ENCODE results near the gene ALPP.
"Not testable (repeated sequence)": the region's sequence is repeated elsewhere in the genome, so short reads cannot be mapped to it uniquely, and the experiment has no call there.

The ALPP gene

GRCh38 chr2:232335206-232335858, 43.2 kb upstream of the ALPP start:
- H3K4me3 ChIP-seq (ENCODE audit: low read depth, low read length); DNase-seq (ENCODE audit: low read depth): not testable (repeated sequence)
- peak; percentile 54 for TF ChIP-seq CTCF (conservative IDR thresholded peaks at IDR 0.05; ENCODE audit: low read depth, low read length)

GRCh38 chr2:232335859-232336215, 42.7 kb upstream of the ALPP start:
- no peak for DNase-seq (ENCODE audit: low read depth)
- H3K4me3 ChIP-seq (ENCODE audit: low read depth, low read length), result no peak overlapping the region
- no peak for TF ChIP-seq CTCF (conservative IDR thresholded peaks at IDR 0.05; ENCODE audit: low read depth, low read length)

GRCh38 chr2:232336241-232336736, 42.3 kb upstream of the ALPP start:
- TF ChIP-seq CTCF (conservative IDR thresholded peaks at IDR 0.05; ENCODE audit: low read depth, low read length), result no peak
- no peak overlapping the region for H3K4me3 ChIP-seq (ENCODE audit: low read depth, low read length)
- DNase-seq (ENCODE audit: low read depth), result no peak

- H3K4me3 ChIP-seq (ENCODE audit: low read depth, low read length), result no peak overlapping the region
- no peak for DNase-seq (ENCODE audit: low read depth)
- no peak for TF ChIP-seq CTCF (conservative IDR thresholded peaks at IDR 0.05; ENCODE audit: low read depth, low read length)
Measured at GRCh38 chr2:232336981-232337720, 41.4 kb upstream of the ALPP start.

GRCh38 chr2:232338094-232338758, 40.3 kb upstream of the ALPP start:
- not testable (repeated sequence) for H3K4me3 ChIP-seq (ENCODE audit: low read depth, low read length); DNase-seq (ENCODE audit: low read depth)

GRCh38 chr2:232338759-232339106, 39.8 kb upstream of the ALPP start:
- TF ChIP-seq CTCF (conservative IDR thresholded peaks at IDR 0.05; ENCODE audit: low read depth, low read length), result no peak
- no peak for DNase-seq (ENCODE audit: low read depth)
- no peak overlapping the region for H3K4me3 ChIP-seq (ENCODE audit: low read depth, low read length)

All from choroid plexus epithelial cell (primary cell).